ENCODE data around the gene CAMKV. TPM values are rescaled to one million over a fixed set of nuclear protein-coding genes. Genes with fewer than 3 reads are reported as not detected.

Gene CAMKV
- total RNA-seq, 1 experiment from 2014 or later, result 0.10 TPM

DNA sequence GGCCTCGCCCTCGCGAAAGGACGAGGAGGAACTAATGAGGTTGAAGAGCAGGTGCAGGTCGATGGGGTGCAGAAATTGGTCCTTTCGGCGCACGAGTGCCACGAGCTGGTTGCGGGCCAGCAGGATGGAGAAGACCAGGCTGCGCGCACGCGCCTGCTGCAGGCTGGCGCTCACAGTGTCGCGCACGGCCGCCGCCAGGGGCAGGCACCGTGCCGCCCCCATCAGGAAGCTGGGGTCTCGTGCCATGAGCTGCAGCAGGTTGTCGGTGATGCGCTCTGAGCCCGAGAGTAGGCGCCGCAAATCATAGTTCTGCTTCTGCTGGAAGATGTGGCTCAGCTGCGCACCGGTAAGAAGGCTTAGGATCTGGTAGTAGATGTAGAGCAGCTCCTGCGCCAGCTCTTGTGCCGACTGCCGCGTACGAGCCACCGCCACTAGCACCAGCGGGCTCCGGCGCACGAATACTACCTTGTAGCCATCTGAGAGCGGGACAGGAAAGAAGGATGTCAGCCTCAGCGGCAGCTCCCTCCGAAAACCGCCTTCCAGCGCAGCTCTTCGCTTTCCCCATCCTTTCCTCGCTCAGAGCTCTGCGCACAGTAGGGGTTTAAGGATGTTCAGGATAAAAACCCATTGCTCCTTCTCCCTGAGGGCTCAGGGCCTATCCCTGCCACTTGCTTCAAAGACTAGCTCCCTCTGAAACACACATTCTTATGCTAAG lies 40.9 kb upstream of the CAMKV start:
- H3K9me2 ChIP-seq (ENCODE audit: insufficient read depth), result no peaks in the 10 kb centered on the region
- DNase-seq (ENCODE audit: low read depth, low spot score) (no peak), ATAC-seq (no peak)
- POLR2A ChIA-PET, result no interaction called here
- H3K36me3 ChIP-seq (ENCODE audit: control insufficient read depth in 1 of 2, insufficient read depth in 2 of 2, low read length in 2 of 2), result 0 out of 4 replicates have a peak, but pooled peaks cover 0 to 6% of the 10 kb centered on the region in 2 experiments
- intact Hi-C loops (cut with micrococcal nuclease), result no loop called here
- RAD21 ChIA-PET (ENCODE audit: low non-redundant PET in 1 of 2, low total read pairs in 2 of 2, uncharacterized antibody in 2 of 2, unreplicated experiment in 2 of 2), result interaction anchor here in 1 of 2 experiments (1.0 kb wide), 1 partner anchor 209 kb away, joined by 3 read pairs; no protein-coding TSS in a partner anchor
- peaks cover 8 to 12% of the 10 kb centered on the region in 2 experiments for H3K4me1 ChIP-seq (ENCODE audit: control insufficient read depth in 1 of 2, insufficient read depth in 2 of 2, low read length in 2 of 2)
- H3K9ac ChIP-seq (ENCODE audit: low read length), result no peak overlapping the region
- no peaks in the 10 kb centered on the region for H3K9me3 ChIP-seq (ENCODE audit: control insufficient read depth in 1 of 2, insufficient read depth in 1 of 2, low read depth in 1 of 2, low read length in 2 of 2)
- no peak overlapping the region for H2AFZ ChIP-seq (ENCODE audit: low read depth, low read length, poor library complexity, severe bottlenecking)
- H3K27ac ChIP-seq (ENCODE audit: low read depth, low read length), result no peak overlapping the region
- BruUV-seq (replicated peaks), result no TSS peak
- H3K4me2 ChIP-seq (ENCODE audit: low read length), result no peak overlapping the region
- H4K20me1 ChIP-seq (ENCODE audit: insufficient read depth), result no peaks in the 10 kb centered on the region
- no peaks in the 10 kb centered on the region for H3K27me3 ChIP-seq (ENCODE audit: insufficient read depth, low read length)
- H3K4me3 ChIP-seq (replicated peaks in 1 of 2; ENCODE audit: low read depth in 1 of 2, low read length in 2 of 2), result no peak overlapping the region
- CTCF ChIA-PET, result interaction anchor here (0.9 kb wide), 1 partner anchor 71 kb away, joined by 3 read pairs; no protein-coding TSS in a partner anchor
- TF ChIP-seq RAD21 (IDR thresholded peaks at IDR 0.05; ENCODE audit: low read depth) (no peak), REST (IDR thresholded peaks at IDR 0.05; ENCODE audit: low read depth) (no peak), EGR1 (IDR thresholded peaks at IDR 0.05; ENCODE audit: low read depth) (no peak), YY1 (IDR thresholded peaks at IDR 0.05; ENCODE audit: extremely low read depth, insufficient replicate concordance, low read depth, low read length) (no peak), TCF7L2 (IDR thresholded peaks at IDR 0.05; ENCODE audit: borderline replicate concordance, extremely low read depth, insufficient read depth, insufficient read length) (no peak), ZBTB33 (IDR thresholded peaks at IDR 0.05; ENCODE audit: extremely low read depth, insufficient replicate concordance, low read length) (no peak), CEBPB (IDR thresholded peaks at IDR 0.05; ENCODE audit: low read depth) (no peak), ZFX (IDR thresholded peaks at IDR 0.05) (no peak), EZH2 (IDR thresholded peaks at IDR 0.05) (no peak), ELF1 (IDR thresholded peaks at IDR 0.05; ENCODE audit: borderline replicate concordance, low read depth) (no peak), ATF3 (IDR thresholded peaks at IDR 0.05) (no peak), POLR2AphosphoS5 (IDR thresholded peaks at IDR 0.05; ENCODE audit: low read depth, low read length) (no peak), ZNF274 (IDR thresholded peaks at IDR 0.05; ENCODE audit: low read depth, low read length) (no peak)
- TF ChIP-seq, protein P1, sequence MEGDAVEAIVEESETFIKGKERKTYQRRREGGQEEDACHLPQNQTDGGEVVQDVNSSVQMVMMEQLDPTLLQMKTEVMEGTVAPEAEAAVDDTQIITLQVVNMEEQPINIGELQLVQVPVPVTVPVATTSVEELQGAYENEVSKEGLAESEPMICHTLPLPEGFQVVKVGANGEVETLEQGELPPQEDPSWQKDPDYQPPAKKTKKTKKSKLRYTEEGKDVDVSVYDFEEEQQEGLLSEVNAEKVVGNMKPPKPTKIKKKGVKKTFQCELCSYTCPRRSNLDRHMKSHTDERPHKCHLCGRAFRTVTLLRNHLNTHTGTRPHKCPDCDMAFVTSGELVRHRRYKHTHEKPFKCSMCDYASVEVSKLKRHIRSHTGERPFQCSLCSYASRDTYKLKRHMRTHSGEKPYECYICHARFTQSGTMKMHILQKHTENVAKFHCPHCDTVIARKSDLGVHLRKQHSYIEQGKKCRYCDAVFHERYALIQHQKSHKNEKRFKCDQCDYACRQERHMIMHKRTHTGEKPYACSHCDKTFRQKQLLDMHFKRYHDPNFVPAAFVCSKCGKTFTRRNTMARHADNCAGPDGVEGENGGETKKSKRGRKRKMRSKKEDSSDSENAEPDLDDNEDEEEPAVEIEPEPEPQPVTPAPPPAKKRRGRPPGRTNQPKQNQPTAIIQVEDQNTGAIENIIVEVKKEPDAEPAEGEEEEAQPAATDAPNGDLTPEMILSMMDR (IDR thresholded peaks at IDR 0.05 in 2 of 3, conservative IDR thresholded peaks at IDR 0.05 in 1 of 3; ENCODE audit: borderline replicate concordance in 1 of 3, insufficient read depth in 1 of 3, low read depth in 2 of 3, low read length in 2 of 3), result no peak
- peaks cover 2% of the 10 kb centered on the region; the same call in 1 of the 2 replicates for H3K79me2 ChIP-seq (ENCODE audit: insufficient read depth, low read length)
